GM12891 (cell line): ENCODE data around the gene DCAF4.

Source experiments
- DNase-seq: peaks from one replicate; pipeline ENCODE4 v3.0.0; 2011; ENCODE audit warnings: low spot score; ENCODE audit not compliant: insufficient read length
- FAIRE-seq: peaks from 2 replicates; lab custom pipeline; 2011; peaks lifted over from hg19 to GRCh38; lab: Jason Lieb, UNC
- PAX5 ChIP-seq: IDR thresholded peaks from 2 replicates; pipeline ENCODE4 v1.6.1; 2011; ENCODE audit warnings: low read length, moderate library complexity, mild to moderate bottlenecking; ENCODE audit not compliant: insufficient read depth, severe bottlenecking
- POLR2A ChIP-seq: IDR thresholded peaks from 2 replicates; pipeline ENCODE4 v1.6.1; 2011; ENCODE audit warnings: low read depth, low read length, control low read depth
- POLR2AphosphoS5 ChIP-seq: IDR thresholded peaks from 2 replicates; pipeline ENCODE4 v1.6.1; 2011; ENCODE audit warnings: low read depth, low read length, control low read depth
- POU2F2 ChIP-seq: IDR thresholded peaks from 2 replicates; pipeline ENCODE4 v1.6.1; 2011; ENCODE audit warnings: low read depth, mild to moderate bottlenecking, control low read depth, low read length, moderate library complexity
- SPI1 ChIP-seq: IDR thresholded peaks from 2 replicates; pipeline ENCODE4 v1.6.1; 2011; ENCODE audit warnings: low read depth, low read length, control low read depth
- TAF1 ChIP-seq: IDR thresholded peaks from 2 replicates; pipeline ENCODE4 v1.6.1; 2011; ENCODE audit warnings: low read depth, low read length, control low read depth

Gene DCAF4

GRCh38 chr14:73007835-73008234, 81.6 kb downstream of the DCAF4 start:
- no peak for DNase-seq
- no peak for FAIRE-seq
- TF ChIP-seq POU2F2 (no peak), POLR2A (no peak), POLR2AphosphoS5 (no peak), SPI1 (no peak), PAX5 (no peak)

DNA sequence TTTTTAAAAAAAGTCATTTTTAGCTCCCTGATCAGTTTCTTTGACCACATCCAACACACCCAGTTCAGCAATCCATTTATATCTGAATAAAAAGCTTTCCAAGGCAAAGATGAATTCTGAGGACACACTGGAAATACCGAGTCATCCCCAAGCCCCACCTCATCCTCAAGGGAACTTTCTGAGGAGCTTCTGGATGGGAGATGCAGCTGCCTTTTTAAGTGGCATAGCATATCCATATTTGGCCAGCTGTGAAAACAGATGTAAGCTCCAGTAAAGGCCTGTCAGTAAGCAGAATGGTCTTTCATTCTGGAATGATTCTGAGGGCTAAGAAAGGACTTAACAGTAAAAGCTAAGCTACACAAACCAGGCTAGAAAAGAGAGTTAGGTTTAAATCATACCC, 82.2 kb downstream of the DCAF4 start:
- FAIRE-seq (no peak), DNase-seq (no peak)
- TF ChIP-seq POLR2A (no peak), PAX5 (no peak), POLR2AphosphoS5 (no peak), TAF1 (no peak), POU2F2 (no peak), SPI1 (no peak)
